K562 (cell line): Measurements from ENCODE around the gene IGF2R. TPM values are rescaled to one million over a fixed set of nuclear protein-coding genes. Genes with fewer than 3 reads are reported as not detected.

Experiments
- ARID3A ChIP-seq: IDR thresholded peaks from 2 replicates; pipeline ENCODE4 v1.6.1; 2012; ENCODE audit warnings: low read depth, low read length, improper control_type of control experiment, borderline replicate concordance
- BCL6 ChIP-seq: fragments of 250-450 bp; sonication (Bioruptor Pico); IDR thresholded peaks from 2 replicates; pipeline ENCODE4 v1.4.0; 2020
- BHLHE40 ChIP-seq: IDR thresholded peaks from 2 replicates; pipeline ENCODE4 v1.6.1; 2011; ENCODE audit warnings: low read length, improper control_type of control experiment
- BMI1 ChIP-seq: fragments of 150-350 bp; IDR thresholded peaks from 2 replicates; pipeline ENCODE4 v1.6.1; 2014; ENCODE audit warnings: low read length
- CBX1 ChIP-seq: sonication (generic); IDR thresholded peaks from 2 replicates; pipeline ENCODE4 v1.6.1; 2016; ENCODE audit warnings: antibody characterized with exemption, low read depth, mild to moderate bottlenecking
- CEBPZ ChIP-seq: fragments of 150-350 bp; IDR thresholded peaks from 2 replicates; pipeline ENCODE4 v1.6.1; 2014; ENCODE audit warnings: low read depth, mild to moderate bottlenecking, low read length, borderline replicate concordance
- FOXJ2 ChIP-seq: fragments of 200-800 bp; sonication (Bioruptor generic); IDR thresholded peaks from 2 replicates; pipeline ENCODE4 v1.6.1; 2016; ENCODE audit warnings: missing genetic modification characterization, missing compliant biosample characterization
- HDGF ChIP-seq: fragments of 450-650 bp; IDR thresholded peaks from 2 replicates; pipeline ENCODE4 v1.6.1; 2016
- ILK ChIP-seq: fragments of 450-650 bp; IDR thresholded peaks from 2 replicates; pipeline ENCODE4 v1.6.1; 2016; ENCODE audit warnings: missing genetic modification characterization, low read depth, mild to moderate bottlenecking, missing compliant biosample characterization, moderate library complexity, borderline replicate concordance
- MYC ChIP-seq, 2 experiments: fragments of 250-450 bp in 1 of 2; sonication (Bioruptor Pico) in 1 of 2; IDR thresholded peaks; 2 replicates each; pipeline versions ENCODE4 v1.5.1 to v1.6.1; 2012 to 2021; ENCODE audit warnings: low read depth in 2 of 2, borderline replicate concordance in 1 of 2, improper control_type of control experiment in 1 of 2, low read length in 1 of 2, mild to moderate bottlenecking in 1 of 2, moderate library complexity in 1 of 2
- POLR2AphosphoS5 ChIP-seq: IDR thresholded peaks from 2 replicates; pipeline ENCODE4 v1.6.1; 2011; ENCODE audit warnings: mild to moderate bottlenecking, low read depth, low read length, moderate library complexity; ENCODE audit not compliant: control insufficient read depth, insufficient read depth
- SAFB2 ChIP-seq: fragments of 200-400 bp; formaldehyde crosslinking; IDR thresholded peaks from 2 replicates; pipeline ENCODE4 v1.6.1; 2018; ENCODE audit warnings: borderline replicate concordance, low read length, low read depth, moderate library complexity; ENCODE audit not compliant: severe bottlenecking
- SIN3A ChIP-seq, 2 experiments: fragments of 150-350 bp in 1 of 2; IDR thresholded peaks; 2 replicates each; pipeline ENCODE4 v1.6.1; 2011 to 2016; ENCODE audit warnings: borderline replicate concordance in 2 of 2, low read depth in 2 of 2, low read length in 2 of 2, mild to moderate bottlenecking in 2 of 2, moderate library complexity in 2 of 2; ENCODE audit not compliant: control insufficient read depth in 1 of 2
- SMARCA5 ChIP-seq: fragments of 450-650 bp; IDR thresholded peaks from 2 replicates; pipeline ENCODE4 v1.6.1; 2016
- TAF15 ChIP-seq: fragments of 200-400 bp; formaldehyde crosslinking; IDR thresholded peaks from 2 replicates; pipeline ENCODE4 v1.6.1; 2017; ENCODE audit warnings: mild to moderate bottlenecking, low read depth, low read length, moderate library complexity
- TBP ChIP-seq: optimal IDR thresholded peaks from 2 replicates; pipeline ENCODE3; 2011; ENCODE audit warnings: low read depth, low read length, improper control_type of control experiment
- U2AF2 ChIP-seq: fragments of 200-400 bp; formaldehyde crosslinking; optimal IDR thresholded peaks from 2 replicates; pipeline ENCODE3; 2017; ENCODE audit warnings: low read depth, mild to moderate bottlenecking, low read length
- ZNF134 ChIP-seq: fragments of 250-450 bp; sonication (Bioruptor Pico); conservative IDR thresholded peaks from 2 replicates; pipeline ENCODE4 v1.4.0; 2020
- polyA plus RNA-seq, 8 experiments: library from polyadenylated mRNA; depleted of rRNA in 4 of 8; stranded (reverse) in 5 of 8; unstranded in 3 of 8; fragments of >200 nt; fragmentation: Nextera tagmentation in 2 of 8; fragmentation: Illumina TruSeq in 1 of 8; extraction: Ambion mirVana in 2 of 8; extraction: Trizol in 1 of 8; gene quantifications; 2 replicates each; pipeline versions ENCODE4 v1.2.1 to v1.2.3, GENCODE V29; 2011 to 2014; ENCODE audit warnings: inconsistent platforms in 1 of 8, missing spikeins in 1 of 8
- total RNA-seq, 7 experiments: library from RNA; depleted of rRNA in 6 of 7; stranded (reverse); fragments of >200 nt in 6 of 7; fragmentation: Illumina TruSeq in 2 of 7; extraction: Trizol in 2 of 7; gene quantifications; 2 replicates each; pipeline versions ENCODE4 v1.2.1 to v1.2.3, GENCODE V29; 2011 to 2021; ENCODE audit warnings: low replicate concordance in 1 of 7
- TF ChIP-seq, protein P1 (sequence below): fragments of 200-800 bp; sonication (Bioruptor generic); IDR thresholded peaks from 2 replicates; pipeline ENCODE4 v1.6.1; 2016; ENCODE audit warnings: missing genetic modification characterization, missing compliant biosample characterization

The IGF2R gene
- total and polyA plus RNA-seq, 9 of the 15 experiments (the other 6 are each of a cell fraction or from before 2014, with no cell fraction given): 3.5 to 92.3 (median 34.5) TPM

DNA sequence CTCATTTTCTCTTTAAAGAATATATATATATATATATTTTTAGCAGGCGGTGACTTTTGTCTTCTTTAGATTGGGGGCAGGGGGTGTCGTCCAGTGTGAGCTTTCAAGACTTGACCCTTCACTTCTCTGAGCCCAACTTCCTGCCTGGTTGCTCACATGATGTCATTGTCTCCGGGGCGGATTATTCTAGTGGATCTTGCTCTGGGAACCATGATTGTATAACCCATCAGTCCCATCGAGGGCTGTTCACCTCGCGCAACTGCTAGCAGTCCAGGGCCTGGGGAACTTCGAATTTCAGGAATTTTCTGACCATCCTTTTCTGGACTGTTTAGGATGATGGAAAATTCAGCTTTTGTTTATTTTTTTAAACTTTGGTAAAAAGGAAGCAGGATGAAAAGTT lies 1.0 kb downstream of the IGF2R start (continued):
- no peak for TF ChIP-seq SIN3A (IDR thresholded peaks at IDR 0.05; ENCODE audit: borderline replicate concordance in 2 of 2, control insufficient read depth in 1 of 2, low read depth in 2 of 2, low read length in 2 of 2)
- no peak for TF ChIP-seq CEBPZ
- 0 out of 2 replicates have a peak, but pooled peaks have one; percentile 5 for TF ChIP-seq ARID3A
- TF ChIP-seq BMI1: no peak
- no peak for TF ChIP-seq SAFB2
- no peak for TF ChIP-seq MYC (IDR thresholded peaks at IDR 0.05; ENCODE audit: low read depth, low read length)
- TF ChIP-seq MYC (CRISPR knock-in tag; IDR thresholded peaks at IDR 0.05; ENCODE audit: borderline replicate concordance, low read depth): no peak
- TF ChIP-seq ZNF134: no peak
- no peak for TF ChIP-seq SMARCA5
- peak; percentile 63; the same call in 1 of the 2 replicates for TF ChIP-seq POLR2AphosphoS5
- TF ChIP-seq BCL6 (CRISPR knock-in tag): no peak
- no peak for TF ChIP-seq FOXJ2
- TF ChIP-seq HDGF: no peak
- no peak for TF ChIP-seq U2AF2
- no peak for TF ChIP-seq ILK (tag)
- no peak for TF ChIP-seq CBX1
- TF ChIP-seq, protein P1, sequence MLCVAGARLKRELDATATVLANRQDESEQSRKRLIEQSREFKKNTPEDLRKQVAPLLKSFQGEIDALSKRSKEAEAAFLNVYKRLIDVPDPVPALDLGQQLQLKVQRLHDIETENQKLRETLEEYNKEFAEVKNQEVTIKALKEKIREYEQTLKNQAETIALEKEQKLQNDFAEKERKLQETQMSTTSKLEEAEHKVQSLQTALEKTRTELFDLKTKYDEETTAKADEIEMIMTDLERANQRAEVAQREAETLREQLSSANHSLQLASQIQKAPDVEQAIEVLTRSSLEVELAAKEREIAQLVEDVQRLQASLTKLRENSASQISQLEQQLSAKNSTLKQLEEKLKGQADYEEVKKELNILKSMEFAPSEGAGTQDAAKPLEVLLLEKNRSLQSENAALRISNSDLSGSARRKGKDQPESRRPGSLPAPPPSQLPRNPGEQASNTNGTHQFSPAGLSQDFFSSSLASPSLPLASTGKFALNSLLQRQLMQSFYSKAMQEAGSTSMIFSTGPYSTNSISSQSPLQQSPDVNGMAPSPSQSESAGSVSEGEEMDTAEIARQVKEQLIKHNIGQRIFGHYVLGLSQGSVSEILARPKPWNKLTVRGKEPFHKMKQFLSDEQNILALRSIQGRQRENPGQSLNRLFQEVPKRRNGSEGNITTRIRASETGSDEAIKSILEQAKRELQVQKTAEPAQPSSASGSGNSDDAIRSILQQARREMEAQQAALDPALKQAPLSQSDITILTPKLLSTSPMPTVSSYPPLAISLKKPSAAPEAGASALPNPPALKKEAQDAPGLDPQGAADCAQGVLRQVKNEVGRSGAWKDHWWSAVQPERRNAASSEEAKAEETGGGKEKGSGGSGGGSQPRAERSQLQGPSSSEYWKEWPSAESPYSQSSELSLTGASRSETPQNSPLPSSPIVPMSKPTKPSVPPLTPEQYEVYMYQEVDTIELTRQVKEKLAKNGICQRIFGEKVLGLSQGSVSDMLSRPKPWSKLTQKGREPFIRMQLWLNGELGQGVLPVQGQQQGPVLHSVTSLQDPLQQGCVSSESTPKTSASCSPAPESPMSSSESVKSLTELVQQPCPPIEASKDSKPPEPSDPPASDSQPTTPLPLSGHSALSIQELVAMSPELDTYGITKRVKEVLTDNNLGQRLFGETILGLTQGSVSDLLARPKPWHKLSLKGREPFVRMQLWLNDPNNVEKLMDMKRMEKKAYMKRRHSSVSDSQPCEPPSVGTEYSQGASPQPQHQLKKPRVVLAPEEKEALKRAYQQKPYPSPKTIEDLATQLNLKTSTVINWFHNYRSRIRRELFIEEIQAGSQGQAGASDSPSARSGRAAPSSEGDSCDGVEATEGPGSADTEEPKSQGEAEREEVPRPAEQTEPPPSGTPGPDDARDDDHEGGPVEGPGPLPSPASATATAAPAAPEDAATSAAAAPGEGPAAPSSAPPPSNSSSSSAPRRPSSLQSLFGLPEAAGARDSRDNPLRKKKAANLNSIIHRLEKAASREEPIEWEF (CRISPR knock-in tag): no peak
- TF ChIP-seq TAF15: no peak
- no peak; the same call in 1 of the 2 replicates for TF ChIP-seq BHLHE40
- TF ChIP-seq TBP: peak; percentile 52
